Gastroesophageal sphincter (tissue), 4 donors: ENCODE data around the gene SOX10. TPM values are rescaled to one million over a fixed set of nuclear protein-coding genes. Genes with fewer than 3 reads are reported as not detected.

ENCODE experiments used
- ATAC-seq: fragments of 150-250 bp; one replicate; pipeline ENCODE4 v1.9.1; 2016; ENCODE audit warnings: mild to moderate bottlenecking, moderate library complexity
- H3K27ac ChIP-seq, 4 donors: fragments of 200-600 bp; sonication (generic) in 3 of 4; 1 replicate in 3 of 4; 2 replicates in 1 of 4; pipeline ENCODE4 v1.5.1; 2016 to 2019
- H3K27me3 ChIP-seq: fragments of 200-600 bp; sonication (generic); one replicate; pipeline ENCODE4 v1.5.1; 2019
- H3K36me3 ChIP-seq, 2 donors: fragments of 200-600 bp; sonication (generic); one replicate each; pipeline ENCODE4 v1.5.1; 2019; ENCODE audit warnings: control low read depth in 1 of 2
- H3K4me1 ChIP-seq, 3 donors: fragments of 200-600 bp; sonication (generic); 1 replicate in 2 of 3; 2 replicates in 1 of 3; pipeline ENCODE4 v1.5.1; 2016 to 2019; ENCODE audit warnings: control low read depth in 2 of 3
- H3K4me3 ChIP-seq, 2 donors: fragments of 200-600 bp; sonication (generic); one replicate each; pipeline ENCODE4 v1.5.1; 2019; ENCODE audit warnings: mild to moderate bottlenecking in 1 of 2, moderate library complexity in 1 of 2
- H3K9me3 ChIP-seq, 3 donors: fragments of 200-600 bp; sonication (generic); one replicate each; pipeline ENCODE4 v1.5.1; 2017 to 2019; ENCODE audit warnings: control low read depth in 2 of 3
- EP300 ChIP-seq: sonication (generic); formaldehyde crosslinking; IDR thresholded peaks from one replicate; pipeline ENCODE4 v1.6.1; 2017; ENCODE audit warnings: antibody characterized with exemption, mild to moderate bottlenecking
- POLR2A ChIP-seq, 2 donors: fragments of 450-650 bp; IDR thresholded peaks; one replicate each; pipeline ENCODE4 v1.6.1; 2017; ENCODE audit warnings: antibody characterized with exemption in 2 of 2, mild to moderate bottlenecking in 2 of 2, moderate library complexity in 1 of 2
- POLR2AphosphoS5 ChIP-seq: sonication (generic); formaldehyde crosslinking; IDR thresholded peaks from one replicate; pipeline ENCODE4 v1.6.1; 2017; ENCODE audit warnings: antibody characterized with exemption
- WGBS, 2 donors: methylation state at CpG; one replicate each; pipeline ENCODE4 v1.1.5; 2018; ENCODE audit warnings: low coverage in 1 of 2; 5-methylcytosine and 5-hydroxymethylcytosine counted together
- total RNA-seq, 4 donors: library from RNA; depleted of rRNA; stranded (reverse); fragments of >200 nt; gene quantifications; one replicate each; pipeline ENCODE4 v1.1.0, GENCODE V29; 2016
- TF ChIP-seq, protein P1 (sequence below), 4 experiments: fragments of 200-600 bp in 2 of 4; fragments of 450-650 bp in 2 of 4; sonication (generic) in 1 of 4; IDR thresholded peaks; one replicate each; pipeline ENCODE4 v1.5.1; 2017 to 2019; ENCODE audit warnings: antibody characterized with exemption in 4 of 4, mild to moderate bottlenecking in 2 of 4, moderate library complexity in 2 of 4

SOX10 gene
- total RNA-seq, 4 donors from 2014 or later: 6.9 to 16.0 (median 9.2) TPM

DNA sequence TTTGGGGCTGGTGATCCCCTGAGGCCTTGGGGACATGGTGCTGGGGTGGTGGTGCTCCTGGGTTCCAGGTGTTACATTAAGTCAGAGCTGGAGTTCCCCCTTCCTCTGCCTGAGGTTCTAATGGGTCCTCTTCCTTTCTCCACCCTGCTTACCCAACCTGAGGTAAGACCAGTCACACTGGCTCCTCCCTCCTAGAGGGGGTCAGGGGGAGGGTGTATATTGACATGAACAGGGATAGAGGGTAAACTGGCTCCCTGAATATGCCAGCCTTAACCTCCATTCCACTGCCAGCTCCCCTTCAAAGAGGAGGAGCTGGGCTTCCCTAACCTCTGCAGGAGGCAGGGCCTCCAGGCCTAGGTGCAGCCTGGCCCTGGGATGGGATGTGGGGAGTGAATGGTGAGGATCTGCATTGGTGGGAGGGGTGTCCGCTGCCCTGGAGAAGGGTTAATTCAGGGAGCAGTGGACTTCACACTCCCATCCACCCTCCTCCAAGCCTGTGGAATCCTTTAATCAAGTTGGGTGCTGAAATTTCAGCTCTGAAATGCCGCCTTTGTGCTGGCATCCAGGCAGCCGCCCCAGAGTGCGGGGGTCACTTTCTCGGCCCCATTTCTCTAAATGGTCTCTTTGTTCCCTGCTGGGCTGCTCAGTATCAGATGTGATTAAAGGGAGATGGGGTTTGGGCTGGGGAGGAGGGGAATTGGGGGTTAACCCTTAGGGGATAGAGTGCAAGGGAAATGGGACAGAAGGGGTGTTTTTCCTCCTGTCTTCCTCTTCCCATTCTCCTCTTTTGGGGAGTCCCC lies 15.7 kb downstream of the SOX10 start:
- H3K4me1 ChIP-seq: peaks cover 0 to 20% (median 0%) of the 10 kb centered on the region in 3 donors
- no peak overlapping the region for H3K4me3 ChIP-seq
- H3K36me3 ChIP-seq: peaks cover 0 to 74% of the 10 kb centered on the region in 2 donors
- no peak for TF ChIP-seq POLR2AphosphoS5
- no peak for TF ChIP-seq POLR2A (IDR thresholded peaks at IDR 0.05)
- TF ChIP-seq, protein P1, sequence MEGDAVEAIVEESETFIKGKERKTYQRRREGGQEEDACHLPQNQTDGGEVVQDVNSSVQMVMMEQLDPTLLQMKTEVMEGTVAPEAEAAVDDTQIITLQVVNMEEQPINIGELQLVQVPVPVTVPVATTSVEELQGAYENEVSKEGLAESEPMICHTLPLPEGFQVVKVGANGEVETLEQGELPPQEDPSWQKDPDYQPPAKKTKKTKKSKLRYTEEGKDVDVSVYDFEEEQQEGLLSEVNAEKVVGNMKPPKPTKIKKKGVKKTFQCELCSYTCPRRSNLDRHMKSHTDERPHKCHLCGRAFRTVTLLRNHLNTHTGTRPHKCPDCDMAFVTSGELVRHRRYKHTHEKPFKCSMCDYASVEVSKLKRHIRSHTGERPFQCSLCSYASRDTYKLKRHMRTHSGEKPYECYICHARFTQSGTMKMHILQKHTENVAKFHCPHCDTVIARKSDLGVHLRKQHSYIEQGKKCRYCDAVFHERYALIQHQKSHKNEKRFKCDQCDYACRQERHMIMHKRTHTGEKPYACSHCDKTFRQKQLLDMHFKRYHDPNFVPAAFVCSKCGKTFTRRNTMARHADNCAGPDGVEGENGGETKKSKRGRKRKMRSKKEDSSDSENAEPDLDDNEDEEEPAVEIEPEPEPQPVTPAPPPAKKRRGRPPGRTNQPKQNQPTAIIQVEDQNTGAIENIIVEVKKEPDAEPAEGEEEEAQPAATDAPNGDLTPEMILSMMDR (IDR thresholded peaks at IDR 0.05): no peak
- TF ChIP-seq EP300: no peak
- WGBS, 2 donors: 80% methylated on average over 2 of the region's 5 CpGs; no CpG with 5 or more reads in 1 of the 2 donors
- H3K27me3 ChIP-seq: no peaks in the 10 kb centered on the region
- ATAC-seq: no peak
- peak overlapping the region in 1 of 4 donors; percentile 41 for H3K27ac ChIP-seq
- H3K9me3 ChIP-seq: no peaks in the 10 kb centered on the region

DNA sequence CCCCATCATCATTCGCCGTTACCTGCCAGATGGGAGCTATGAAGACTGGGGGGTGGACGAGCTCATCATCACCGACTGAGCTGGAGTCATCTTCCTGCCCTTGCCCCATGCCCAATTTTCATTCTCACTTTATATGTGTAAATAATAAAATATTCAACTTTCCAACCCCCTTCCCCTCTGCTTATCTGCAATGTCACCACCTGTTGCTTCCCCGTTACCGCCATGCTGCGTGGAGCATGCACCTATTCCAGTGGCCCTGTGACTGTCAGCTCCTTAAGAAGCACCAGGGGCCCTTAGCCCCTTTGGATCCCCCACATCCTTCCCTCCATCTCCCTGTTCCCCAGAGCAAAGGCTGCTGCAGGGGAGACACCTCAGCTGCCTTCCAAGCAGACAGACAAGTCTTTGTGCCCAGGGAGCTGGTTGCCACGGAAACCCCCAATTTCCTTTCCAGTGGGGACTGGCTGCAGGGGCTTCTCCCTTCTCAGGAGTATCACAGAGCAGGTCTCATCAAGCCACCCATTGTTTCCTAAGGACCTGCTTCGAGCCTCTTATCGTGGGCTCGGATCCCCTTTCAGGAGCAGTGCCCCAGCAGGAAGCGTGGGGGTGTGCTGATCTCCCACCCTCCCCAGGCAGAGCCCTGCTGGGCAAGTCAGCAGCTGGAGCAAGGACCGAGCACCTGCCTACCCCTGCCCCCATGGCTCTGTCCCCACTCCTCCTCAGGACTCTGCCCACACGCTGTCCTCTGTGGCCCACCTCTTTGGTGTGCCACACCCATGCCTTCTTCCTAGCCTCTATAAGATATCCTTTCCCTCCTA lies 16.5 kb downstream of the SOX10 start:
- H3K27ac ChIP-seq: peak overlapping the region in 1 of 4 donors; percentile 41
- H3K4me1 ChIP-seq: peaks cover 0 to 20% (median 0%) of the 10 kb centered on the region in 3 donors
- H3K4me3 ChIP-seq: no peak overlapping the region
- no peaks in the 10 kb centered on the region for H3K27me3 ChIP-seq
- WGBS, 2 donors: 83 to 87% methylated on average over 8 to 11 of the region's 14 CpGs
- peaks cover 0 to 74% of the 10 kb centered on the region in 2 donors for H3K36me3 ChIP-seq
- H3K9me3 ChIP-seq: no peaks in the 10 kb centered on the region
- TF ChIP-seq EP300 (no peak), POLR2A (IDR thresholded peaks at IDR 0.05) (no peak), POLR2AphosphoS5 (no peak)
- TF ChIP-seq, protein P1 (IDR thresholded peaks at IDR 0.05): no peak
- ATAC-seq: no peak

DNA sequence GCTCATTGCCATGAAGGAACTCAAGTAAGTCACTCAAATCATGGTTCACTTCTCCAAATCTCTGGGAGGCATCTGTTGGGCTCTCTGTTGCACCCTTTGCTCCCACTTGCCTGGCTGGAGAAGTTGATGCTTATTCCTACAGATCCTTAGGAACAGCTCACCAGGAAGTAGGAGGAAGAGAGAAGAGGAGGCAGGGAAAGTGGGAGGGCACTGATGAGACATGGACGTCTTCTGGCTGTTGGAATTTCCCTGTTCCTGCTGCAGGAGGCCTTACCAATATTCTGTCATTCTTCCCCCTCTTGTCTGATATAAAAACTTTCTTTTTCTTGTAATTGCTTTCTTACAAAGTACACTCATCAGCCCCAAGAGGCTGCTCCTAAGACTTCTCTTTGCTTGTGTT lies 17.2 kb downstream of the SOX10 start:
- H3K27ac ChIP-seq: no peak overlapping the region

DNA sequence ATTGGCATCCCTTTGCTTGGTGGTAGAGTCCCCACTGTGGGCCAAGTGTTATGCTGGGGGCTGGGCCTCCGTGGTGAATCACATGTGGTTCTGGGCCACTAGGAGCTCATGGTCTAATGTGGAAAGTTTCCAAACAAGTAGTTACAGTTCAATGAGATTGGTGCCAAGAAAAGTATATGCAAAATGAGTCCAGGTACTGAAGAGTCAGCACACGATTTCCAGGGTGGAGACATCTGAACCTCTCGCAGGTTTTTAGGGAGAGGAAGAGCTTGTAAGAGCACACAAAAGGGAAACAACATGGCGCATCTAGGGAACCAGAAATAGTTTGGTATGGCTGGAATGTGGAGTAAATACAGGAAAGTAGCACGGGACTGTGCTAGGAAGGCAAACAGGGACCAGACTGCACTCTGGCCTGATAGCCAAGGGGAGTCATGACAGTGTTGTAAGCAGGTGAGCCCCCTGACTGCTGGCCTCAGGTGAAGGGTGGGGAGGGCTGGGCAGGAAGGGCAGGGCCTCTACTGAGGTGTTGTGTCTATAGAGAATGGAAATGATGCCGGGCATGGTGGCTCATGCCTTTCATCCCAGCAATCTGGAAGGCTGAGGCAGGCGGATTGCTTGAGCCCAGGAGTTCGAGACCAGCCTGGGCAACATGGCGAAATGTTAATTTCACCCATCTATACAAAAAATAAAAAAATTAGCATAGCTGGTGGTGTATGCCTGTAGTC lies 18.3 kb downstream of the SOX10 start:
- Histone ChIP-seq H3K27me3 (no peaks in the 10 kb centered on the region), H3K4me1 (peaks cover 0 to 20% (median 0%) of the 10 kb centered on the region in 3 donors), H3K36me3 (peaks cover 0 to 80% of the 10 kb centered on the region in 2 donors), H3K27ac (no peak overlapping the region), H3K9me3 (no peaks in the 10 kb centered on the region), H3K4me3 (no peak overlapping the region)
- TF ChIP-seq EP300 (no peak), POLR2A (IDR thresholded peaks at IDR 0.05) (no peak), POLR2AphosphoS5 (no peak)
- TF ChIP-seq, protein P1 (IDR thresholded peaks at IDR 0.05): no peak
- WGBS, 2 donors: 69 to 75% methylated on average over 7 to 9 of the region's 9 CpGs
- ATAC-seq: no peak

More for the DNA sequence above, 17.2 kb downstream of the SOX10 start:
- H3K4me3 ChIP-seq: no peak overlapping the region
- ATAC-seq: no peak
- TF ChIP-seq, protein P1 (IDR thresholded peaks at IDR 0.05): no peak
- TF ChIP-seq POLR2A (IDR thresholded peaks at IDR 0.05): no peak
- 20 to 33% methylated on average over 1 of the region's 1 CpG for WGBS, 2 donors
- no peaks in the 10 kb centered on the region for H3K9me3 ChIP-seq
- H3K4me1 ChIP-seq: peaks cover 0 to 20% (median 0%) of the 10 kb centered on the region in 3 donors
- peaks cover 0 to 74% of the 10 kb centered on the region in 2 donors for H3K36me3 ChIP-seq
- H3K27me3 ChIP-seq: no peaks in the 10 kb centered on the region
